ENCODE results near the gene ARHGAP44. TPM values are rescaled to one million over a fixed set of nuclear protein-coding genes. Genes with fewer than 3 reads are reported as not detected.

Gene ARHGAP44
- polyA plus RNA-seq, 1 donor (not counting 4 experiments of a cell fraction or from before 2014, with no cell fraction given): 2.2 TPM

- H3K4me1 ChIP-seq (ENCODE audit: control insufficient read depth, extremely low read depth, insufficient read depth, low read length): peaks cover 22% of the 10 kb centered on the region
- FAIRE-seq (no peak), DNase-seq (ENCODE audit: low read depth, low spot score) (no peak)
- no peaks in the 10 kb centered on the region for H3K36me3 ChIP-seq (ENCODE audit: control insufficient read depth in 2 of 2, extremely low read depth in 1 of 2, insufficient read depth in 2 of 2, low read length in 2 of 2)
- dilution Hi-C loops (cut with MboI; ENCODE audit: extremely low pct_ligation_motif_present, low sequenced_read_pairs): no loop called here
- H3K79me2 ChIP-seq (ENCODE audit: control insufficient read depth, insufficient read depth, low read length): no peaks in the 10 kb centered on the region
- no peak overlapping the region for H3K4me2 ChIP-seq (ENCODE audit: control insufficient read depth, extremely low read depth, insufficient read depth, low read depth, low read length)
- H3K27me3 ChIP-seq (ENCODE audit: control insufficient read depth, extremely low read depth, insufficient read depth, low read length): no peaks in the 10 kb centered on the region
- no peaks in the 10 kb centered on the region for H3K9me1 ChIP-seq (ENCODE audit: control insufficient read depth, extremely low read depth, insufficient read depth, low read length)
- H4K20me1 ChIP-seq (ENCODE audit: control insufficient read depth, extremely low read depth, insufficient read depth, low read length): no peaks in the 10 kb centered on the region
- no peaks in the 10 kb centered on the region for H3K9me3 ChIP-seq (ENCODE audit: control insufficient read depth, low read depth, low read length)
- no peak overlapping the region for H3K4me3 ChIP-seq (ENCODE audit: control insufficient read depth in 2 of 3, extremely low read depth in 1 of 3, insufficient read depth in 2 of 3, low read depth in 1 of 3, low read length in 3 of 3)
- no peak overlapping the region for H2AFZ ChIP-seq (ENCODE audit: control insufficient read depth, low read length)
- no peak for TF ChIP-seq CTCF (optimal IDR thresholded peaks at IDR 0.05 in 1 of 3, IDR thresholded peaks at IDR 0.05 in 1 of 3, conservative IDR thresholded peaks at IDR 0.05 in 1 of 3; ENCODE audit: extremely low read depth in 1 of 3, insufficient read depth in 2 of 3, low read length in 3 of 3)
- no peak for TF ChIP-seq EZH2 (IDR thresholded peaks at IDR 0.05; ENCODE audit: low read length)
- H3K27ac ChIP-seq (ENCODE audit: control insufficient read depth, insufficient read depth, low read length): no peak overlapping the region
- no peak overlapping the region for H3K9ac ChIP-seq (ENCODE audit: control insufficient read depth, extremely low read depth, insufficient read depth, low read length)
Measured at GRCh38 chr17:12743046-12743445, 46.3 kb upstream of the ARHGAP44 start.

GRCh38 chr17:12744298-12744697 lies 45.0 kb upstream of the ARHGAP44 start:
- no peaks in the 10 kb centered on the region for H3K9me1 ChIP-seq (ENCODE audit: control insufficient read depth, extremely low read depth, insufficient read depth, low read length)
- peak overlapping the region; percentile 28 for H3K4me2 ChIP-seq (ENCODE audit: control insufficient read depth, extremely low read depth, insufficient read depth, low read depth, low read length)
- no peaks in the 10 kb centered on the region for H3K27me3 ChIP-seq (ENCODE audit: control insufficient read depth, extremely low read depth, insufficient read depth, low read length)
- no peak overlapping the region for H3K27ac ChIP-seq (ENCODE audit: control insufficient read depth, insufficient read depth, low read length)
- no peak for TF ChIP-seq EZH2 (IDR thresholded peaks at IDR 0.05; ENCODE audit: low read length)
- TF ChIP-seq CTCF (optimal IDR thresholded peaks at IDR 0.05 in 1 of 3, IDR thresholded peaks at IDR 0.05 in 1 of 3, conservative IDR thresholded peaks at IDR 0.05 in 1 of 3; ENCODE audit: extremely low read depth in 1 of 3, insufficient read depth in 2 of 3, low read length in 3 of 3): no peak
- H3K9ac ChIP-seq (ENCODE audit: control insufficient read depth, extremely low read depth, insufficient read depth, low read length): no peak overlapping the region
- no peaks in the 10 kb centered on the region for H3K36me3 ChIP-seq (ENCODE audit: control insufficient read depth in 2 of 2, extremely low read depth in 1 of 2, insufficient read depth in 2 of 2, low read length in 2 of 2)
- FAIRE-seq: peak; percentile 86
- no peak overlapping the region for H3K4me3 ChIP-seq (ENCODE audit: control insufficient read depth in 2 of 3, extremely low read depth in 1 of 3, insufficient read depth in 2 of 3, low read depth in 1 of 3, low read length in 3 of 3)
- H3K4me1 ChIP-seq (ENCODE audit: control insufficient read depth, extremely low read depth, insufficient read depth, low read length): peaks cover 22% of the 10 kb centered on the region
- no peaks in the 10 kb centered on the region for H3K79me2 ChIP-seq (ENCODE audit: control insufficient read depth, insufficient read depth, low read length)
- no peak for DNase-seq (ENCODE audit: low read depth, low spot score)
- dilution Hi-C loops (cut with MboI; ENCODE audit: extremely low pct_ligation_motif_present, low sequenced_read_pairs): no loop called here
- no peaks in the 10 kb centered on the region for H4K20me1 ChIP-seq (ENCODE audit: control insufficient read depth, extremely low read depth, insufficient read depth, low read length)
- H2AFZ ChIP-seq (ENCODE audit: control insufficient read depth, low read length): peak overlapping the region; percentile 12
- H3K9me3 ChIP-seq (ENCODE audit: control insufficient read depth, low read depth, low read length): no peaks in the 10 kb centered on the region
